Measurements from ENCODE around the gene GTF3C2. TPM values are rescaled to one million over a fixed set of nuclear protein-coding genes. Genes with fewer than 3 reads are reported as not detected.

Gene GTF3C2
- total and polyA plus RNA-seq, 2 donors, result 31.1 to 39.9 TPM

DNA sequence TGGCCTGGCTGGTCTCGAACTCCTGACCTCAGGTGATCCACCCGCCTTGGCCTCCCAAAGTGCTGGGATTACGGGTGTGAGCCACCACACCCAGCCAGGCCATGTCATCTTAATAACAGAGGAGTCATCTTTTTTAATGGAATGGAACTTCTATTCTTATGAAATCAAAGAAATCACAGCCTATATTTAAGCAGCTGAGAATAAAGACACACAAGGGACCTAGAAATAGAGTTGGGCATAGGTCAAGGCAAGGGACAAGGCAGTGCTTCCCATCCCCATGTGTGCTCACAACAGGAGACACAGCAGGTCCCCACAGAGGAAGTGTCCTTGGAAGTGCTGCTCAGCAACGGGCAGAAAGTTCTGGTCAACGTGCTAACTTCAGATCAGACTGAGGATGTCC, 17.0 kb upstream of the GTF3C2 start:
- peaks cover 55 to 64% of the 10 kb centered on the region in 2 donors for H3K36me3 ChIP-seq (ENCODE audit: control insufficient read depth in 2 of 2, insufficient read depth in 2 of 2, low read length in 1 of 2)
- WGBS, result 97% methylated on average over 5 of the region's 5 CpGs
- H3K4me3 ChIP-seq (ENCODE audit: low read length in 2 of 2), result no peak overlapping the region
- H3K27ac ChIP-seq (ENCODE audit: low read depth in 1 of 2, low read length in 1 of 2), result no peak overlapping the region
- no peaks in the 10 kb centered on the region for H3K9me3 ChIP-seq (ENCODE audit: control insufficient read depth in 2 of 2, insufficient read depth in 1 of 2, low read length in 1 of 2)
- H3K27me3 ChIP-seq (ENCODE audit: control insufficient read depth in 2 of 2, insufficient read depth in 1 of 2, low read length in 1 of 2), result no peaks in the 10 kb centered on the region
- peaks cover 11 to 29% of the 10 kb centered on the region in 2 donors for H3K4me1 ChIP-seq (ENCODE audit: control insufficient read depth in 2 of 2, insufficient read depth in 2 of 2, low read length in 2 of 2)
- DNase-seq (ENCODE audit: low read depth in 6 of 9, low spot score in 9 of 9), result no peak

DNA sequence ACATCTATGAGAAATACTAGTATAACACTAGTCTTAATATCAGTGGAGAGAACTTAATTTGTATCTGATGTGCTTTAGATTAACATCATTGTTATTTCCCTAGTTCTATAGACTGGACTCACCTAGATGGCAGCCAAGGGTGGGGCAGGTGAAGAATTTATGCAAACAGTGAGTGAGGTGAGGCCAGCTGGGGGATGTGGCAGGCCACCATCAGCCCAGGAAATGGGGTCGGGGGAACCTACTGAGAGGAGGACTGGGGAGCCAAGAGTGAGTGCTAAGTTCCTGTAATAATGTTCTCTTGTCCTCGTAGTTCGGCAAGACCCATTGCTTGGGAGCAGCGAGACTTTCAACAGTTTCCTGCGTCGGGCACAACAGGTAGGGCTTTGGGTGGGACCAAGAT, 16.4 kb upstream of the GTF3C2 start:
- no peak overlapping the region for H3K4me3 ChIP-seq (ENCODE audit: low read length in 2 of 2)
- peaks cover 11 to 29% of the 10 kb centered on the region in 2 donors for H3K4me1 ChIP-seq (ENCODE audit: control insufficient read depth in 2 of 2, insufficient read depth in 2 of 2, low read length in 2 of 2)
- H3K9me3 ChIP-seq (ENCODE audit: control insufficient read depth in 2 of 2, insufficient read depth in 1 of 2, low read length in 1 of 2), result no peaks in the 10 kb centered on the region
- no peak overlapping the region for H3K27ac ChIP-seq (ENCODE audit: low read depth in 1 of 2, low read length in 1 of 2)
- H3K36me3 ChIP-seq (ENCODE audit: control insufficient read depth in 2 of 2, insufficient read depth in 2 of 2, low read length in 1 of 2), result peaks cover 51 to 62% of the 10 kb centered on the region in 2 donors
- WGBS, result 95% methylated on average over 6 of the region's 6 CpGs
- no peaks in the 10 kb centered on the region for H3K27me3 ChIP-seq (ENCODE audit: control insufficient read depth in 2 of 2, insufficient read depth in 1 of 2, low read length in 1 of 2)
- DNase-seq (ENCODE audit: low read depth in 6 of 9, low spot score in 9 of 9), result no peak

DNA sequence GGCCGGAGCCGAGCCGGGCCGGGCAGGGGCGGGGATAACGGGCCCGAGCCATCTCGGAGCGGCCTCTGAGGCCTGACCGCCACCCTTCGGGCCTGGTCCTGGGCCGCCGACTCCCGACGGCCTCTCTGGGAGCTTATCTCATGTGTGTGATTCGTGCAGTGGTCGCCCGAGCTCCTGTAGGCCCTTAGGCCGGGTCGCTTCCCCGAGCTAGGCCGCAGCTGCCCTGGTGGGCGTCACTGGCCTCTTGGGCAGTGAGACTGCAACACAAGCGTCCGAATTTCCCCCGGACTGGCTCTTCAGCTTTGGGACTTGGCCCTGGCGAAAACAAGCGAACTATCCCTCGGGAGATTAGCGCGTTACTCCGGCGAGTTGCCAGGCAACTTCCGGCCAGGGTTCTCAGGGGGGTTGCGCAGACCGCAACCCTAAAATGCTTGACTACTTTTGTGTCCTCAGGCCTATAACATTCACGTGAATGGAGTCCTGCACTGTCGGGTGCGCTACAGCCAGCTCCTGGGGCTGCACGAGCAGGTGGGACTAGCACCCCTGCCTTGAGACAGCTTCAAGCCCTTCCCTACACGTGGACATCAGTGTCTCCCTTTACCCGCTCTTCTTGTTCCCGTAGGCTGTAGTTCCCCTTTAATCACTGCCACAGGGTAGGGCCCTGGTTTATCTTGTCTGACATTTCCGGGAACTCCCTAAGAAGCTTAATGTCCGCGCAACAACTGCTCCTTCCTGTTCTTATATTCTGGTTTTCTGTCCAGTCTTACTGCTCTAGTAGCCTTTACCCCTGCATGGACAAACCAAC, 14.5 kb upstream of the GTF3C2 start:
- Histone ChIP-seq H3K9me3 (ENCODE audit: control insufficient read depth in 2 of 2, insufficient read depth in 1 of 2, low read length in 1 of 2) (no peaks in the 10 kb centered on the region), H3K4me3 (ENCODE audit: low read length in 2 of 2) (peak overlapping the region; percentile 90 to 95), H3K4me1 (ENCODE audit: control insufficient read depth in 2 of 2, insufficient read depth in 2 of 2, low read length in 2 of 2) (peaks cover 11 to 29% of the 10 kb centered on the region in 2 donors), H3K27ac (ENCODE audit: low read depth in 1 of 2, low read length in 1 of 2) (peak overlapping the region; percentile 76 to 82), H3K36me3 (ENCODE audit: control insufficient read depth in 2 of 2, insufficient read depth in 2 of 2, low read length in 1 of 2) (peaks cover 51 to 63% of the 10 kb centered on the region in 2 donors), H3K27me3 (ENCODE audit: control insufficient read depth in 2 of 2, insufficient read depth in 1 of 2, low read length in 1 of 2) (no peaks in the 10 kb centered on the region)
- peak in 3 of 9 donors; percentile 22 to 51 (median 32) for DNase-seq (ENCODE audit: low read depth in 6 of 9, low spot score in 9 of 9)
- WGBS, result 1% methylated on average over 46 of the region's 46 CpGs

DNA sequence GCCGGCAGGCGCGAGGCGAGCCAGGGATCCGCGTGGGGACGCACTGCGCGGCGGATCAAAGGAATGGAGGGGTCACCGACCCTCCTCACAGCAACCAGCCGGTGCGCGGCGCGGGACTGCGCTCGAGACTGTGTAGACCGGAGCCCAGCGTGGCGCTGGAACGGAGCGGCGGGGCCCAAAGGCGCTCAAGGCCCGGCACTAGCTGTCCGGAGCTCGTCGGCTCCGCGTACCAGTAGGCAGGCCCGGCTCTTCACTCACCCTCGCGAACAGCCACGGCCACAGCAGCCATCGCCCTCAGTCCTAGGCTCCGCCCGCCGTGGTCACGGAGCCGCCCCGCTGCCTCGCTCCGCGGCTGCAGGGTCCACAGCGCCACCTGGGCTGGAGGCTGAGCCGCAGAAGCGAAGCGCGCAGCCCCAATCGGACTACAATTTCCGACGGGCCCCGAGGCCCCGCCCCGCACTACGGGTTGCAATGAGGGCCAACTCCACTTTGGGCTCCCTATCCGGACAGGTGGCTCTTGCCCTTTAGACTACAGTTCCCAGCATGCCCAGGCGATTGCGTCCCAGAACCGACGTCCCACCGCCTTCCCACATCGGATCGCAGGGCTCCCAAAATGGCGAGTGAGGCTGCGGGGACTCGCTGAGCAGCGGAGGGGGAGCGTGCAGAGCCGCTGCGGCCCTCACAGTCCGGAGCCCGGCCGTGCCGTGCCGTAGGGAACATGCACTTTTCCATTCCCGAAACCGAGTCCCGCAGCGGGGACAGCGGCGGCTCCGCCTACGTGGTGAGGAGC, 13.7 kb upstream of the GTF3C2 start, which contains the start of the genes EIF2B4 and SNX17:
TSS of gene EIF2B4 (minus strand) at position 313 of the 790 bp plus-strand sequence. CDS start at position 289, 24 bp downstream.
TSS of gene SNX17 (plus strand) at position 591 of the 790 bp plus-strand sequence. CDS start at position 719, 128 bp downstream.
- H3K36me3 ChIP-seq (ENCODE audit: control insufficient read depth in 2 of 2, insufficient read depth in 2 of 2, low read length in 1 of 2), result peaks cover 50 to 63% of the 10 kb centered on the region in 2 donors
- peak; percentile 95 to 99 (median 99) for DNase-seq (ENCODE audit: low read depth in 6 of 9, low spot score in 9 of 9)
- peaks cover 11 to 29% of the 10 kb centered on the region in 2 donors for H3K4me1 ChIP-seq (ENCODE audit: control insufficient read depth in 2 of 2, insufficient read depth in 2 of 2, low read length in 2 of 2)
- no peaks in the 10 kb centered on the region for H3K27me3 ChIP-seq (ENCODE audit: control insufficient read depth in 2 of 2, insufficient read depth in 1 of 2, low read length in 1 of 2)
- WGBS, result under 1% methylated on average over 85 of the region's 85 CpGs
- H3K9me3 ChIP-seq (ENCODE audit: control insufficient read depth in 2 of 2, insufficient read depth in 1 of 2, low read length in 1 of 2), result no peaks in the 10 kb centered on the region
- peak within 1 kb of the TSS; percentile 82 to 88 for H3K27ac ChIP-seq (ENCODE audit: low read depth in 1 of 2, low read length in 1 of 2)
- H3K4me3 ChIP-seq (ENCODE audit: low read length in 2 of 2), result peak within 1 kb of the TSS; percentile 90 to 95

DNA sequence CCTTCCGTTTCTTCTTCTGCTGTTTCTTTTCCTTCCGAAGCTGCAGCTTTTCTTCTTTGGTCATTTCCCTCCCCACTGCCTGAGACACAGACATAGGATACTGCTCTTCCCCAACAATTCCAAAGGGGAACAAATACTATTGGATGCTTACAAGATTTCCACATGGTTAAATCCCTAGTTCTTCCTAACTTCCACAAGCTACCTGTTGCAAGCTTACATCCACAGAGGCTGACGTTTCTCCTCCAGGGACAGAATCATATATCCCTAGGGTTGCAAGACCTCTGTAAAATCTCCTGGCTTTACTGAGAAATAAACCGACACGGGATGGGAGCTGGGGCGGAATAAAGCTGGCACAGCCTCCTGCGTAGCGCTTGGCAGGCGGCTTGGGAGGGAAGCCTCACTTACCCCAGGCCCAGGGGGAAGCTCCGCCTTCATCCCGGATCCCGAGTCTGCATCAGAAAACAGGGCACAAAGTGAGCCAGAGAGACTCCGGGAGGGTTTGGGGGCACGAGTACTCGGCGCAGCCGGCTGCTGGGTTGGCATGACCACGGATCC, 13.0 kb upstream of the GTF3C2 start:
- DNase-seq (ENCODE audit: low read depth in 6 of 9, low spot score in 9 of 9), result peak in 1 of 9 donors; percentile 15
- 2% methylated on average over 18 of the region's 18 CpGs for WGBS
- H3K9me3 ChIP-seq (ENCODE audit: control insufficient read depth in 2 of 2, insufficient read depth in 1 of 2, low read length in 1 of 2), result no peaks in the 10 kb centered on the region
- H3K27ac ChIP-seq (ENCODE audit: low read depth in 1 of 2, low read length in 1 of 2), result peak overlapping the region; percentile 82 to 88
- peak overlapping the region; percentile 90 to 95 for H3K4me3 ChIP-seq (ENCODE audit: low read length in 2 of 2)
- H3K27me3 ChIP-seq (ENCODE audit: control insufficient read depth in 2 of 2, insufficient read depth in 1 of 2, low read length in 1 of 2), result no peaks in the 10 kb centered on the region
- peaks cover 11 to 29% of the 10 kb centered on the region in 2 donors for H3K4me1 ChIP-seq (ENCODE audit: control insufficient read depth in 2 of 2, insufficient read depth in 2 of 2, low read length in 2 of 2)
- peaks cover 46 to 59% of the 10 kb centered on the region in 2 donors for H3K36me3 ChIP-seq (ENCODE audit: control insufficient read depth in 2 of 2, insufficient read depth in 2 of 2, low read length in 1 of 2)

DNA sequence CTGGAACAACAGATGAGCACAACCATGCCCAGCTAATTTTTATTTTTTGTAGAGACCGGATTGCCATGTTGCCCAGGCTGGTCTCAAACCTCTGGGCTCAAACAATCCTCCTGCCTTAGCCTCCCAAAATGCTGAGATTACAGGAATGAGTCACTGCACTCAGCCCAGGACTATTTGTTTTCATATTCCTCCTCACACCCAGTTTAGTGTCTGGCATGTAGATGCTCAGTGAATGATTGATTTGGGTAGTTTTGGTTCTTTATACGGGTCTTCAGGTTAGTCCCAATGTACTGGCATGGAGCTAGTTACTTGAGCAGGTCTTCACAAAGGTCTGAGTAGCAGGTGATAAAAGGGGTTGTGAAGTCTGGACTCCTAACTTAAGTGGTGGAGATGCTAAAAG, 7.4 kb upstream of the GTF3C2 start:
- H3K36me3 ChIP-seq (ENCODE audit: control insufficient read depth in 2 of 2, insufficient read depth in 2 of 2, low read length in 1 of 2), result peaks cover 43 to 45% of the 10 kb centered on the region in 2 donors
- 93% methylated on average over 2 of the region's 2 CpGs for WGBS

DNA sequence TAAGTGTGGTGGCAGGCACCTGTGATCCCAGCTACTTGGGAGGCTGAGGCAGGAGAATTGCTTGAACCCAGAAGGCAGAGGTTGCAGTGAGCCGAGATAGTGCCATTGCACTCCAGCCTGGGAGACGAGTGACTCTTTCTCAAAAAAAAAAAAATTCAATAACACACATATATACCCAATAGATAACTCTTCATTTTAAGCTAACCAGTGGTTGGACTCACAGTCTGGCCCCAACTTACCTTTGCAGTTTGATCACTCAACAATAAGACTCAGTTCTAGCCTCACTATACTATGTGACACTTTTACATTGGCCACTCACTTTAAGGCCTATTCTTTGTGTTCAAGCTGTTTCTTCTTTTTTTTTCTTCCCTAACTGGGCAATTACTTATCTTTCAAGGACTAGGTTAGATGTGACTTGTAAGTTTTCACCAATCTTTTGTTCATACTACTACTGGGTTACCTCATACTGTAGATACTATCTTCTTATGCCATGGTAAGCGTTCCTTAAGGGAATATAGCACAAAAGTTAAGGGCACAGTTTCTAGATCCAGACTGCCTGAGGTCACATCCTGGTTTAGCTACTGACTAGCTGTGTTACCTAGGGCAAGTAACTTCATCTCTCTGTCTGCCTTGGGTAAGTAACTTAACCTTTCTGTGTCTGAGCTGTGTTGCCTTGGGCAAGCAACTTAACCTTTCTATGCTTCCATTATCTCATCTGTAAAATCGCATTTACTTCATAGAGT, 6.3 kb upstream of the GTF3C2 start:
- Histone ChIP-seq H3K4me3 (ENCODE audit: low read length in 2 of 2) (no peak overlapping the region), H3K9me3 (ENCODE audit: control insufficient read depth in 2 of 2, insufficient read depth in 1 of 2, low read length in 1 of 2) (no peaks in the 10 kb centered on the region), H3K27ac (ENCODE audit: low read depth in 1 of 2, low read length in 1 of 2) (no peak overlapping the region), H3K4me1 (ENCODE audit: control insufficient read depth in 2 of 2, insufficient read depth in 2 of 2, low read length in 2 of 2) (peaks cover 0 to 4% of the 10 kb centered on the region in 2 donors), H3K27me3 (ENCODE audit: control insufficient read depth in 2 of 2, insufficient read depth in 1 of 2, low read length in 1 of 2) (no peaks in the 10 kb centered on the region), H3K36me3 (ENCODE audit: control insufficient read depth in 2 of 2, insufficient read depth in 2 of 2, low read length in 1 of 2) (peaks cover 39 to 40% of the 10 kb centered on the region in 2 donors)
- no peak for DNase-seq (ENCODE audit: low read depth in 6 of 9, low spot score in 9 of 9)
- 98% methylated on average over 4 of the region's 4 CpGs for WGBS

More for the DNA sequence above, 7.4 kb upstream of the GTF3C2 start:
- Histone ChIP-seq H3K4me1 (ENCODE audit: control insufficient read depth in 2 of 2, insufficient read depth in 2 of 2, low read length in 2 of 2) (peaks cover 2% of the 10 kb centered on the region in 2 donors), H3K27me3 (ENCODE audit: control insufficient read depth in 2 of 2, insufficient read depth in 1 of 2, low read length in 1 of 2) (no peaks in the 10 kb centered on the region), H3K4me3 (ENCODE audit: low read length in 2 of 2) (no peak overlapping the region), H3K9me3 (ENCODE audit: control insufficient read depth in 2 of 2, insufficient read depth in 1 of 2, low read length in 1 of 2) (no peaks in the 10 kb centered on the region), H3K27ac (ENCODE audit: low read depth in 1 of 2, low read length in 1 of 2) (no peak overlapping the region)
- no peak for DNase-seq (ENCODE audit: low read depth in 6 of 9, low spot score in 9 of 9)

DNA sequence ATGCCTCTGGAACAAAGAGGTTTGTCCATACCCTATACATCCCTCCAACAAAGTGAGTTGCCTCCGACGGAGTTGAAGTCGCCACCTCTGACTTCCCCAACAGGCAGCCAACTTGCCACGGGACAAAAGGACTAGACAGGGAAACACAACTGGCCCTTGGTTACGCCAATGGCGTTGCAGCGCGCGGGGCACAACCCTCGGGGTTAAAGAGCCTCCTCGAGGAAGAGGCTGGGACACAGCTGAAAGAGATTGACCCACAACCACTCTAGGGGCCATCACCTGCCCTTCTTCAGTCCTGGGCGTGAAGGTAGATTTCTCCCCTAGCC, 545 bp downstream of the GTF3C2 start:
- under 1% methylated on average over 12 of the region's 12 CpGs for WGBS
- peaks cover 0 to 5% of the 10 kb centered on the region in 2 donors for H3K36me3 ChIP-seq (ENCODE audit: control insufficient read depth in 2 of 2, insufficient read depth in 2 of 2, low read length in 1 of 2)
- peak overlapping the region; percentile 93 for H3K4me3 ChIP-seq (ENCODE audit: low read length in 2 of 2)
- DNase-seq (ENCODE audit: low read depth in 6 of 9, low spot score in 9 of 9), result no peak
- H3K9me3 ChIP-seq (ENCODE audit: control insufficient read depth in 2 of 2, insufficient read depth in 1 of 2, low read length in 1 of 2), result peaks cover 0 to 4% of the 10 kb centered on the region in 2 donors
- peak overlapping the region; percentile 95 for H3K27ac ChIP-seq (ENCODE audit: low read depth in 1 of 2, low read length in 1 of 2)
- H3K4me1 ChIP-seq (ENCODE audit: control insufficient read depth in 2 of 2, insufficient read depth in 2 of 2, low read length in 2 of 2), result peaks cover 10 to 18% of the 10 kb centered on the region in 2 donors
- H3K27me3 ChIP-seq (ENCODE audit: control insufficient read depth in 2 of 2, insufficient read depth in 1 of 2, low read length in 1 of 2), result no peaks in the 10 kb centered on the region

Measured in thymus (tissue), 11 donors.